Measurements from ENCODE around the gene DCUN1D2.

DCUN1D2 gene

DNA sequence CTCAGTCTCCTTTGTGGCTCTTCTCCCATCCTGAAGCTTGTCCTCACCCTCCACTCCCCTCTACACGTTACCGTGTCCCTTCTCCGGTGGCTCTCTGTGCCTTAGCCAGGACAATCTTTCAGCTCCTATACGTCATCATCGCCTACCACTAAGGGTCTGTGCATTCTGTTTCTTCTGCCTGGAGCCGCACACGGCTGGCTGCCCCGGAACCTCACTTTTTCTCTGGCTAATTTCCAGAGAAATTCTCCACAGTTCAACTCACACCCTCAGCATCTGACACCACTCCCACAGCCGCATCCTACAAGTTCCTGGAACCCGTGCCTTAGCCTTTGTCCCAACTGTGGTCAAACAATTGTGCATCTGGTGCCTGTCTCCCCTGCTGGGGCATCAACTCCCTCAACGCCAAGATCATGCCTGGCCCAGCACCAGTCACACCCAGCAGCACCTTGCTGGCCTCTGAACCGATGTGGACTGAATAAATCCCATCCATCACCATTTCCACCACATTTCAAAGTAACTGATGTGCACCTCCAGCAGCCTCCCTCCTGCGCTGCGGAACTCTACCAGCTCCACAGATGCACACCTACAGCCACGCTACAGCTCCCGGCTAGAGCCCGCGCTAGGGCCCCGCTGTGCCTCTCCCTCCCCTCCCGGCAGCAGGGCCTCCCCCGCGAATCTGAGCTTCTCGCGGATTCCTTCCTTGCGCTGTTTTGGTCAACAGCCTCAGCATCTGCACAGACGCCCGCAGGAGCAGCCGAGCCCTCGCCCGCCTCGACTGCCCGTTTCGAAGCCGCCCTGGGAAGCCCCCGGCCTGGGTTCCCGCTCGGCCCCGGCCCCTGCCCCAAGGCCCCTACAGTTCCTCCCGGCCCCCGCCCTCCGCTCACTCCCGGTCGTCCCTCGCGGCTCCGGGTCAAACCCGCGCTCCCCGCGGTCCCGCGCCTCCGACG, 689 bp downstream of the DCUN1D2 start:
- H3K4me3 ChIP-seq (ENCODE audit: low read depth, low read length): peak overlapping the region; percentile 91
- TF ChIP-seq, protein P1, sequence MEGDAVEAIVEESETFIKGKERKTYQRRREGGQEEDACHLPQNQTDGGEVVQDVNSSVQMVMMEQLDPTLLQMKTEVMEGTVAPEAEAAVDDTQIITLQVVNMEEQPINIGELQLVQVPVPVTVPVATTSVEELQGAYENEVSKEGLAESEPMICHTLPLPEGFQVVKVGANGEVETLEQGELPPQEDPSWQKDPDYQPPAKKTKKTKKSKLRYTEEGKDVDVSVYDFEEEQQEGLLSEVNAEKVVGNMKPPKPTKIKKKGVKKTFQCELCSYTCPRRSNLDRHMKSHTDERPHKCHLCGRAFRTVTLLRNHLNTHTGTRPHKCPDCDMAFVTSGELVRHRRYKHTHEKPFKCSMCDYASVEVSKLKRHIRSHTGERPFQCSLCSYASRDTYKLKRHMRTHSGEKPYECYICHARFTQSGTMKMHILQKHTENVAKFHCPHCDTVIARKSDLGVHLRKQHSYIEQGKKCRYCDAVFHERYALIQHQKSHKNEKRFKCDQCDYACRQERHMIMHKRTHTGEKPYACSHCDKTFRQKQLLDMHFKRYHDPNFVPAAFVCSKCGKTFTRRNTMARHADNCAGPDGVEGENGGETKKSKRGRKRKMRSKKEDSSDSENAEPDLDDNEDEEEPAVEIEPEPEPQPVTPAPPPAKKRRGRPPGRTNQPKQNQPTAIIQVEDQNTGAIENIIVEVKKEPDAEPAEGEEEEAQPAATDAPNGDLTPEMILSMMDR (IDR thresholded peaks at IDR 0.05; ENCODE audit: borderline replicate concordance, insufficient read depth, low read depth, low read length): no peak

DNA sequence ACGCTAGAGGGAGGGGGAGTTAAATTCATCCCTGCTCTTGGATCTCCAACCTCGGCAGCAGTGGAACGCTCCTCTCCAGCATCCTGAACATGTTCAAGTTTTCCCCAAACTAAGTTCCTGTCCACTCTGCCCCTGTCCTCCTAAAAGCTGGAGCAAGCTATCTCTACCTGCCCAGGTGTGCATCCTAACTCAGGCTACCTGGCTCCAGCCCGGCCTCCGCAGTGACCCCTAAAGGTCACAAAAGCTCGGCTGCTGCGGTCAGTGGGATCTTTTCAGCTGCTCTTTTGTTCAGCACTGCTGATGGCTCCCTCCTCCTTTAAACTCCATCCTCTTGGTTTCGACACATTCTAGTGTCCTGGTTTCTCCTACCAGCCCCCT, 1.4 kb downstream of the DCUN1D2 start:
- TF ChIP-seq, protein P1 (IDR thresholded peaks at IDR 0.05; ENCODE audit: borderline replicate concordance, insufficient read depth, low read depth, low read length): 0 out of 2 replicates have a peak, but pooled peaks have one; percentile 2

DNA sequence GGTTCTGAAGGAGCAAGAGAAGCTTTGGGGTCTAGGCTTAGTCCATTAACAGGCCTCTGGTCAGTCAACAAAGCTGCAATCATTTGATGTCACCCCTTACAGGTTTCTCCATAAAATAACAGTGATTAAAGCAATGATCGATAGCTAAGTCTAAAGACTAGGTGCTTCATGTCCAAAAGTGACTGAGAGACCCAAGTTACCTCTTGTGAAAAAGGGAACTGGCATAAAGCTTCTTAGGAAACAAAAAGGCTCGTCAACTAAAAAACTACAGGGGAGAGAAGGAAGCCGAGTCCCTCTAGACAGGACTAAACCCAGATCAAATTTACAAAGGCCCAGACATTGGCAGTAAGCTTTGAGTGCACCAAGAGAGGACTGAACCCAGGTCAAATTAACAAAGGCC, 2.2 kb downstream of the DCUN1D2 start:
- TF ChIP-seq, protein P1 (IDR thresholded peaks at IDR 0.05; ENCODE audit: borderline replicate concordance, insufficient read depth, low read depth, low read length): no peak
- no peak overlapping the region for H3K4me3 ChIP-seq (ENCODE audit: low read depth, low read length)

More for the DNA sequence above, 1.4 kb downstream of the DCUN1D2 start:
- peak overlapping the region; percentile 91 for H3K4me3 ChIP-seq (ENCODE audit: low read depth, low read length)

DNA sequence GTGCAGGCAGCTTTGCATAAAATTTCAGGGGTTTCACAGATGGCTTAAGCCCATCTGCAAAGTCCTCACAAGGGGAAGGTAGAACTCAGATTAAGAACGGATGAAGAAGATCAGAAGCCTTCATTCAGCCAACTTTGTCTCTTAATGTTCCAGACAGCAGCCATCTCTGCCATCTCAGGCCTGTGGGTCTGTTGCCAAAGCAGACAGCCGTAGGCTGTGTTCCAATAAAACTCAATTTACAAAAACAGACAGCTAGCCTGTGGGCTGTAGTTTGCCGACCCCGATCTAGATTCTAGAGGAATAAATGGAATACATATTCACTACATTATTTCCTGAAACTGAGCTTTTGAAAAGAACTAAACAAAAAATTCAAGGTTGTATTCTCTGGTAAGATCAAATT, 3.8 kb downstream of the DCUN1D2 start:
- TF ChIP-seq, protein P1 (IDR thresholded peaks at IDR 0.05; ENCODE audit: borderline replicate concordance, insufficient read depth, low read depth, low read length): no peak
- no peak overlapping the region for H3K4me3 ChIP-seq (ENCODE audit: low read depth, low read length)

DNA sequence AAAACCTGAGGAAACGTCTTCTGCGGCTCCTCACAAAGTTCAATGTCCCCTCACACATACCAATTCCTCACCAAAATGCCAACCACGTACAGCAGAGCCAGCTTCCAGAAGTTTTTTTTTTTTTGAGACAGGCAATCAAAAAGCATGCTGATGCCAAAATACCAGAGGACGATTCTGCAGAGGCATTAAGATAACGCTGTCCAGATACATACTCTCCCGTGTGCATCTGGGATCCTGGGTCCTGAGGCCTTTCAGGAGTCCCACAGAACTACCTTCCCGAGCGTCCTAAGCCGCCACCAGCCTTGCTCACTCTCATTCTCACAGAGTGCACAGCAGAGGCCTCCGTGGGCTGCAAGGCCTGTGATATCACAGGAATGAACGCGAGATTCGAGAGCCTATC, 5.0 kb downstream of the DCUN1D2 start:
- H3K4me3 ChIP-seq (ENCODE audit: low read depth, low read length): no peak overlapping the region
- TF ChIP-seq, protein P1 (IDR thresholded peaks at IDR 0.05; ENCODE audit: borderline replicate concordance, insufficient read depth, low read depth, low read length): no peak

DNA sequence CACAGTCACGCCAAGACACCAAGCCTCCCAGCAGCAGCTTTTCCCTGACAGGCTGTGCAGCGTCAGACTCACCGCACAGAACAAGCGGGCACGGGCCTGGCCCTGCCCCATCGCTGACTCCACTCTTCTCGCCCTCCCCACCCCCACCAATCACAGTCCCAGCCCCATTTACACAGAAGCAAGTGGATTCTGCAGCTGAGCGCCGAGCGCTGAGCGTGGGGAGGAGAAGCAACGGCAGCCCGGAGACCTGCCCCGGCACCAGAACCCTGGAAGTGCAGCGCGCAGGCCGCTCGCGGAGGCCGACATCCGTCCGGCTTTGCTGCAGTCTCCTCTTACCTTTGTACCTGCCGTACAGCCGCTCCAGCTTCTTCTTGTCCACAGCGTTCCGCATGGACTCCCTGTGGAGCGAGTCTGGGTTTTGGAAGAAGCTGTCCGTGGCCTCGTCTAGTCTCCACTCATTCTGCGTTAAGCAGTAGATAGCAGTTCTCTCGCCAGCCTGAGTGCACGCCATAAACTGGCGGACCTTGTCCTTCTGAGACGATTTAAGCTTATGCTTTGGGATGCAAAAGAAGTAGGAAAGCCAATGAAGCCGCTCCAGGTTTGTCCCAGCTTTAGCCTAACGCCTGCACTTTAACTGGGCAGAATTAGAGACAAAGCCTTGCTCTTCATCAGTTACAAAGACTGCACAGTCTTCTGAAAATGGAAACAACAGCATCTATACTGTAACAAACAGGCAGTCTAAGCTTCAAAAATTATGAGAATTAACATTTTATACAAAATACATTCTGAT, 6.8 kb downstream of the DCUN1D2 start:
- TF ChIP-seq, protein P1 (IDR thresholded peaks at IDR 0.05; ENCODE audit: borderline replicate concordance, insufficient read depth, low read depth, low read length): no peak

More for the DNA sequence above, 6.8 kb downstream of the DCUN1D2 start:
- H3K4me3 ChIP-seq (ENCODE audit: low read depth, low read length): no peak overlapping the region
